GM21529 (cell line): ENCODE results near the gene CTBP2.
"Not testable (repeated sequence)": the region's sequence is repeated elsewhere in the genome, so short reads cannot be mapped to it uniquely, and the experiment has no call there.

Experiments used
- ATAC-seq: cut with Tn5 transposase; IDR thresholded peaks from one replicate; pipeline ENCODE4 v1.9.1; 2021; ENCODE audit not compliant: unreplicated experiment

Gene CTBP2

DNA sequence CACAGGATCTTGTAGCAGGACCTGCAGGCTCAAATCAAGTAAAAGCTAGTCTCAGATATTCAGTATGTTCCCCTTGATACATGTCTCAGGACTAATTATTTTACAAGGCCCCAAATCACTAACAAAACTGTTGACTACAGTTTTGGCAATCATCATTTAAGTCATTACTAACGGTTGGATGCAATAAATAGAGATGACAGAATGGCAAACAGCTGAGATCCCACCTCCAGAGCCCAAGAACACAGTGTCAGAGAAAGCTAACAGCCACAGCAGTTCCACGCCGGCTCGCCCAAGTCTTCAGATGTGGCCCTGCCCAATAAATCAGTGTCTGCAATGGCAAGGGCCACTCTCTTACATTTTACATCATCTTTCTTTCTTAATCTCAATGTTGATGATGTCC lies 87.6 kb downstream of the CTBP2 start:
- ATAC-seq = no peak

DNA sequence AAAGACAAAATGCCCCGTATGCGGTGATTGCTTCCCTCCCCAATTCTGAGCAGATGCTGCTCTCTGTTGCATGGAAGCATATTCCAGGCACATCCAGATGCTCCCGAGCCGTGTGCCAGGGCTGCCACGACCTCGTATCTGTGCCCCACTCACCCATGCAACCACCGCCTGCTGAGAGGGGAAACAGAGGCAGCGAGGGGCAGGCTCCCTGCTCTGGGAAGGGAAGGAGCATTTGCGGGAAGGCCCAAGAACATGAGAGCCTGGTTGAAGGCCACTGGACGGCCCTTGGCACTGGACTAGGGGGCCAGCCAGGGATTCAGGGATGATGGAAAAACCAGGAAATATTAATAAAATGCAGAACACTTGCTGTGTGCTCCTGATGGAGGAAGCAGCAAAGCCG lies 89.4 kb downstream of the CTBP2 start:
- ATAC-seq = no peak

- ATAC-seq = no peak
Observed at GRCh38 chr10:125068406-125068805, 92.0 kb downstream of the CTBP2 start.

GRCh38 chr10:125067764-125068163 lies 92.6 kb downstream of the CTBP2 start:
- ATAC-seq = no peak

DNA sequence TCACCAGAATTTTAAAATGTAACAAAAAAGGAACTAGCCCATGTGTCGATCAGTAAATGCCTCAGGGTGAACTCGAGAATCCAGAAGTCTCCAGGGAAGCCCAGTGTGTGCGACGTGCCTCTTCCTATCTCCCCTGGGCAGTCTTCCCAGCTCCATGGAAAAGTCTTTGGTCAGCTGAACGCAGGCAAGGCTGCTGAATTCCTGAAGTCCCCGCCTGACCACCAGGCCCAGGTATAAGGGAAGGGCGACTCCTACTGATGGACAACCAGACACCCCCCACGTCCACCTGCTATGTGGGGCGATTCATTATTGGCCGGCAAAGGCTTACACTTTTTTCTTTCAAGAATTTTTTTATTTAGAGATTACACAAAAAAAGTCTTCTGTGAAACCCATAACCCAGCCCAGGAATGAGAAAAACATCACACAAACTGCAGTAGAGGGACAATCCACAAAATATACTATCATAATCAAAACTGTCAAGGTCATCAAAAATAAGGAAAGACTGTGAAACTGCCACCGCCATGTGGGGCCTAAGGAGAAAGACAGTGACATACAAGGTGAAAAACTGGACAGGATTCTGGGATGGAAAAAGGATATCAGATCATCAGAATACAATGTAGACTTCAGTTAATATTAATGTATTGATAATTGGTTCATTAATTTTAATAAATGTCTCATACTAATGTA lies 93.5 kb downstream of the CTBP2 start:
- ATAC-seq = no peak

DNA sequence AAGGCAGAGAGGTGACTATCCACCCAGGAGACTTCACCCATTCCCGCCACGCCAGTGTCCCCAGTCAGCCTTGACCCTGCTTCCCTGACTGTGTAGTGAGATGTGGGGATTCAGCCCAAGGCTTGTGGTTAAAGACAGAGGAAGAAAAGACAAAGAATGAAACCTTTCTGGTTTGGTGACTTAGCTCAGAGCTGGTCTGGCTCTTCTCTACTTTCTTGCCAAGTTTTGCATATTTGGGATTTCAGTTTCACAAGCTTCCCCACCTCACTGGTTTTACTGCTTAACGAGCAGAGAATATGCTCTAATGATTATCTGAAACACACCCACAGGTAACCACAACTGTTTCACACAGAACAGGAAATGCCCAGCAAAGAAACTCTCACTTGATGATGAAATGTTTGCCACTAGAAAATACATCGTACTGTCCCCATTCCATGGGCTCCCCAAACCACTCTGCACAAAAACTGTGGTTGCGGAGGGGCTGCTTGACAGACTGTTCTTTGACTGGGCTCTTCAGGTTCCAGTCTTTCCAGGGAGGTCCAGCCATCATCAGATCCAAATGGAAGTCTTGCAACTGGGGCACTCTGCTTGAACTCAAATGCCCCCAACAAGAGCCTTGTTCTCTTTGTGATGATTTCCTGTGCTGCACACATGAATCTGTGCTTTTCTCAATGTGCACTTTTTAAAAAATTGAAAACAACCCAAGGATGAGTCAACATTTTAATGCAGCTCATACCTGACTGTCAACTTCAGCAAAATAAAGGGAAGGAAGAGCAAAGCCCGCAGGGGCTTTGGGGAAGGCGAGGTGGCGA lies 95.5 kb downstream of the CTBP2 start:
- peak; percentile 91 for ATAC-seq

- no peak for ATAC-seq
Observed at GRCh38 chr10:125063256-125063925, 97.0 kb downstream of the CTBP2 start.

GRCh38 chr10:125062914-125063230 lies 97.5 kb downstream of the CTBP2 start:
- ATAC-seq = no peak

DNA sequence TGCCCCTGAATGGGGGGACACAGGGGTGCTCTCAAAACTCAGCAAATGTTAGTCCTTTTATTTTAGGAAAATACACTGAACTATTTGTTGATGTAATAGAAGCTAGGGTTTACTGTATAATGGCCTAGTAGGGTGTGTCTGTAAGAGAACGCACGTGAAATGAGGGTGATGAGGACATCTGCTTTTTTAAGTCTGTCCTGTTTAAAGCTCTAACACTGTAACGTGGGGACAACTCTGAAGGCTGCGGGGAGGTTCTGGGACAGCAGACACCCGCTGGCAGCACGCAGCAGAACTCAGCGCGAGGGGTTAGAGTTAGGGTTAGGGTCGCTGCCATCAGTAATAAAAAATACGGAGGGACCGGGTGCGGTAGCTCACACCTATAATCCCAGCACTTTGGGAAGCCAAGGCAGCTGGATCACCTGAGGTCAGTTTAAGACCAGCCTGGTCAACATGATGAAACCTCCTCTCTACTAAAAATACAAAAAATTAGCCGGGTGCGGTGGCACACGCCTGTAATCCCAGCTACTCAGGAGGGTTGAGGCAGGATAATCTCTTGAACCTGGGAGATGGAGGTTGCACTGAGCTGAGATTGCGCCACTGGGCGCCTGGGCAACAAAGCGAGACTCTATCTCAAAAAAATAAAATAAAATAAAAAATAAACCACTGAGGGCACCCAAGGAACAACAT lies 98.0 kb downstream of the CTBP2 start:
- ATAC-seq = no peak

DNA sequence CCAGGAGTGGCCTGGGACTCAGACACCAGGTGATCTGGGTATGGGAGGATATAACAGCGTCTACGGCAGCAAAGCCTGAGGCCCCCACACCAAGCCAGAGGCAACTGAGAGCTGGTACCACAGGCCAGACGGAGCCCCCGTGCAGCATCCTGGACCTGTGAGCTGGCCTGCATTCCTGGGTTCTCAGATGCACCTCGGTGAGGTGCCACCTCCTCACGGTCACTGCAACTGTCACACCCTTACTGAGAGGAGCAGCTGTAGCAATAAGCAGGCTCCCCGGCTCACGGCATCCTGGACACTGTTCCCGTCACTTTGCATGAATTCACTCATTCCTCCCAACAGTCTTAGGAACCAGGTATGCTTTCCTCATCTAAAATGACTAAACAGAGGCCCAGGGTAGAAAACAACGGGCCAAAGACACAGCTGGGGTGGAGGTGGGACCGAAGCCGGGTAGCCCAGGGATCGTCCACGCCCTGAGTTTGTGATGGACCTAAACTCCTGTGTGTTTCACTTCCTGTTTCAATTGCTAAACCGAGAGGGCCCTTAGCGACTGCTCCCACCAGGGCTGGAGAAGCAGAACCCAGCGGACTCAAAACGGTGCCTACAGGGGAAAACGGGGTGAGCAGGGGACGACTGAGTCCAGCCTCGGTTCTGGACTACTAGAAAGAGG lies 98.7 kb downstream of the CTBP2 start:
- ATAC-seq = peak; percentile 30

- ATAC-seq = no peak
Observed at GRCh38 chr10:125060826-125061556, 99.4 kb downstream of the CTBP2 start.

GRCh38 chr10:125060482-125060825 lies 99.9 kb downstream of the CTBP2 start:
- no peak for ATAC-seq

- ATAC-seq = no peak
Observed at GRCh38 chr10:125060026-125060425, 100.3 kb downstream of the CTBP2 start.

DNA sequence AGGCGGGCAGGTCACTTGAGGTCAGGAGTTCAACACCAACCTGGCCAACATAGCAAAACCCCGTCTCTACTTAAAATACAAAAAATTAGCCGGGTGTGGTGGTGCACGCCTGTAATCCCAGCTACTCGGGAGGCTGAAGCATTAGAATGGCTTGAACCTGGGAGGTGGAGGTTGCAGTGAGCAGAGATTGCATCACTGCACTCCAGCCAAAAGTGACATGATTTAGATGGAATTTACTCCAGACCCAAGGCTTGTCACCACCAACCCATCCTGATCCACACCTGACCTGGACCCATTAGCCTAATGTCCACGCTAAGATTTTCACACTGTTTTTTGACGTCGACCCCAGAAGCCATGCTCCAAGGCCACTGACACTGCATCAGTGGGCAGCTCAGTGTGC lies 101.0 kb downstream of the CTBP2 start:
- not testable (repeated sequence) for ATAC-seq

GRCh38 chr10:125057158-125058001 lies 103.0 kb downstream of the CTBP2 start:
- ATAC-seq = peak; percentile 40

- no peak for ATAC-seq
Observed at GRCh38 chr10:125056161-125057132, 103.9 kb downstream of the CTBP2 start.

DNA sequence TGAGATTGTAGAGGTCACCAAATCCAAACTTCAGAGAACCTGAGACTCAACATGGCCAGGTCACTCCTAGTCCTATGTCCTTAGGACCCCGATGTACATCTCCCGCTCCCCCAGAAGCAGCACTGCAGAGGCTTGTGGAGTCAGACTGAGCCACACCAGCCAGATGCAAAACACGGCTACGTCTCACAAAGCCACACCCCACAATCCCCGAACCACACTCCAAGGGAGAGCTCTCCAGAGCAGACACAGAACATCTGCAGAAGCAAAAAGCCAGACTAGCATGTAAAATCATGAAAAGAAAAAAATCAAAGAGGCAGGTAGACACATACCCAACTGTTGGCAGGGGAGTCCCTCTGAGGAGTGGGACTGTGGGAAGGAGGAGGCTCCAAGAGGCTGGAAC lies 104.9 kb downstream of the CTBP2 start:
- no peak for ATAC-seq

DNA sequence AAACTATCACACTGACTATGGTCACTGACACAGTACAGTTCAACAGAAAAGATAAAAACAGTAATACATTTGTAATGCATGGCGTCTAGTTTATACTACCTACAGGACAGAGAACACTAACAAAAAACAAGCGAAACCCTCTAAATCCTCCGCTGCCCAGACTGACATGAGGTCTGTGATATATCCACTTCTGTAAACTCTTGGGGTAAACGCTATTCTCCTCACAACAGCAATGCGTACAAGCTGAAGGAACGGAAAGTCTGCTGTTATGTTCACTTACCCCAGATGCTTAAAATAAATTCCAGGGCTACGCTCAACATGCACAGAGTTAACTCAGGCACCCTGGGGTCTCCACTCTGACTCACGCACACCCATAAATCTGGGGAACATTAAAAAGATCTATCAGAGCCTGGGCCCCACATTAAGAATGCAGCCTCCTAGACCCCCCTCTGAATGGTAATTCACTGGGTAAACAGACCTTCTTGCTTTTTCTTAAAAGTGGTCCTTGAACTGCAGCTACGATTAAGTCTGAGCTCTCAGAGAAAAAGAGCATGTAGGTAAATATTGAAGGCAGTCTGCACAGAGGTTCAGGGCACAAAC lies 105.6 kb downstream of the CTBP2 start:
- no peak for ATAC-seq
